Measurements from ENCODE around the gene DPP7.
A peak's percentile ranks its signal among the peaks of the same experiment; 100 is the strongest.

The DPP7 gene

GRCh38 chr9:137110911-137111787, 3.4 kb downstream of the DPP7 start:
- no peak for TF ChIP-seq CTCF (IDR thresholded peaks at IDR 0.05; ENCODE audit: extremely low read depth, insufficient read depth, missing control alignments)
- DNase-seq (ENCODE audit: low spot score) = no peak
- in situ Hi-C loops (cut with MboI; ENCODE audit: low pct_unique_long_range_greater_than_20kb, low sequenced_read_pairs, unreplicated experiment) = no loop called here

GRCh38 chr9:137110147-137110910, 4.2 kb downstream of the DPP7 start:
- no peak for DNase-seq (ENCODE audit: low spot score)
- in situ Hi-C loops (cut with MboI; ENCODE audit: low pct_unique_long_range_greater_than_20kb, low sequenced_read_pairs, unreplicated experiment) = no loop called here

GRCh38 chr9:137109250-137110146, 5.0 kb downstream of the DPP7 start:
- no peak for DNase-seq (ENCODE audit: low spot score)
- no peak for TF ChIP-seq CTCF (IDR thresholded peaks at IDR 0.05; ENCODE audit: extremely low read depth, insufficient read depth, missing control alignments)
- in situ Hi-C loops (cut with MboI; ENCODE audit: low pct_unique_long_range_greater_than_20kb, low sequenced_read_pairs, unreplicated experiment) = no loop called here

More at GRCh38 chr9:137110147-137110910, 4.2 kb downstream of the DPP7 start:
- no peak for TF ChIP-seq CTCF (IDR thresholded peaks at IDR 0.05; ENCODE audit: extremely low read depth, insufficient read depth, missing control alignments)

GRCh38 chr9:137108608-137109249, 5.8 kb downstream of the DPP7 start:
- no peak for TF ChIP-seq CTCF (IDR thresholded peaks at IDR 0.05; ENCODE audit: extremely low read depth, insufficient read depth, missing control alignments)
- no peak for DNase-seq (ENCODE audit: low spot score)
- in situ Hi-C loops (cut with MboI; ENCODE audit: low pct_unique_long_range_greater_than_20kb, low sequenced_read_pairs, unreplicated experiment) = no loop called here

GRCh38 chr9:137107982-137108381, 6.6 kb downstream of the DPP7 start:
- in situ Hi-C loops (cut with MboI; ENCODE audit: low pct_unique_long_range_greater_than_20kb, low sequenced_read_pairs, unreplicated experiment) = no loop called here
- no peak for TF ChIP-seq CTCF (IDR thresholded peaks at IDR 0.05; ENCODE audit: extremely low read depth, insufficient read depth, missing control alignments)
- DNase-seq (ENCODE audit: low spot score) = peak; percentile 10

All from GM13977 (cell line).